Measurements from ENCODE around the gene OSBP2. TPM values are rescaled to one million over a fixed set of nuclear protein-coding genes. Genes with fewer than 3 reads are reported as not detected.
A peak's percentile ranks its signal among the peaks of the same experiment; 100 is the strongest.

The OSBP2 gene
- total and polyA plus RNA-seq, 12 donors, result 0.84 to 20.1 (median 13.2) TPM

DNA sequence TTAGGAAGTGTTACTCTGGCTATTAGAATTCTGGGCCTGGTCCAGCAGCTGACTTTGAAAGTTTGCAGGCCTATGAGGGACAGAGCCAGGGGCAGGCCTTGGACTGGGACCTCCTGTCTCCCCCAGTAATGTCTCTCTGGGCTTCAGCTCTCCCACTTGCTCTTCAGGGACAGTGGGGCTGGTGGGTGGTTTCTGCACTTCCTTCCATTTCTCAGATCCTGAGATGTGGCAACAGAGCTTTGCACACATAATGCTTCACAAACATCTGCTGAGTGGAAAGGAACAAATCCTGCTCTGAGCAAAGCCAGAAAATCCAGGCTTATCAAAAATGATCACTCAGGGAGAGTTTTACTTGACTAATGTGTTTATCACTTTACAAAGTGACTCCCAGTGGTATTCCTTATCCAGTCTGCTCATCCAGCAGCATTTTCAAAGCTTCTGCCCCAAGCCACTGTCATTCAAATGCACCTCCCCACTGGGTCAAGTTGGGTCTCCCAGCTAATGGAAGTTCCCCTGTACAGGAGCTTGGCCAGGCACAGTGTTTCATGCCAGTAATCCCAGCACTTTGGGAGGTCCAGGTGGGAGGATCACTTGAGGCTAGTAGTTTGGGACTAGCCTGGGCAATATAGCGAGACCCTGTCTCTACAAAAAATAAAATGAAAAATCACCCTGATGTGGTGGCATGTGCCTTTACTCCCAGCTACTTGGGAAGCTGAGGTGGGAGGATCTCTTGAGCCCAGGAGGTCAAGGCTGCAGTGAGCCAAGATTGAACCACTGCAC, 13.5 kb upstream of the OSBP2 start:
- Histone ChIP-seq H3K27me3 (peaks cover 0 to 2% (median 0%) of the 10 kb centered on the region in 7 donors), H3K36me3 (no peaks in the 10 kb centered on the region), H3K27ac (no peak overlapping the region), H3K4me1 (peaks cover 0 to 13% (median 0%) of the 10 kb centered on the region in 9 donors), H3K9me3 (no peaks in the 10 kb centered on the region), H3K4me3 (no peak overlapping the region)
- ATAC-seq (peak in 7 of 8 donors; percentile 38 to 67 (median 44)), DNase-seq (no peak)
- TF ChIP-seq, protein P1, sequence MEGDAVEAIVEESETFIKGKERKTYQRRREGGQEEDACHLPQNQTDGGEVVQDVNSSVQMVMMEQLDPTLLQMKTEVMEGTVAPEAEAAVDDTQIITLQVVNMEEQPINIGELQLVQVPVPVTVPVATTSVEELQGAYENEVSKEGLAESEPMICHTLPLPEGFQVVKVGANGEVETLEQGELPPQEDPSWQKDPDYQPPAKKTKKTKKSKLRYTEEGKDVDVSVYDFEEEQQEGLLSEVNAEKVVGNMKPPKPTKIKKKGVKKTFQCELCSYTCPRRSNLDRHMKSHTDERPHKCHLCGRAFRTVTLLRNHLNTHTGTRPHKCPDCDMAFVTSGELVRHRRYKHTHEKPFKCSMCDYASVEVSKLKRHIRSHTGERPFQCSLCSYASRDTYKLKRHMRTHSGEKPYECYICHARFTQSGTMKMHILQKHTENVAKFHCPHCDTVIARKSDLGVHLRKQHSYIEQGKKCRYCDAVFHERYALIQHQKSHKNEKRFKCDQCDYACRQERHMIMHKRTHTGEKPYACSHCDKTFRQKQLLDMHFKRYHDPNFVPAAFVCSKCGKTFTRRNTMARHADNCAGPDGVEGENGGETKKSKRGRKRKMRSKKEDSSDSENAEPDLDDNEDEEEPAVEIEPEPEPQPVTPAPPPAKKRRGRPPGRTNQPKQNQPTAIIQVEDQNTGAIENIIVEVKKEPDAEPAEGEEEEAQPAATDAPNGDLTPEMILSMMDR (IDR thresholded peaks at IDR 0.05), result no peak
- WGBS, 2 donors, result 91 to 100% methylated on average over 1 of the region's 1 CpG
- intact Hi-C loops (cut with DNase I), result no loop called here

GRCh38 chr22:30681831-30682230, 12.8 kb upstream of the OSBP2 start:
- Histone ChIP-seq H3K9me3 (no peaks in the 10 kb centered on the region), H3K36me3 (no peaks in the 10 kb centered on the region), H3K4me3 (no peak overlapping the region), H3K4me1 (peaks cover 0 to 13% (median 0%) of the 10 kb centered on the region in 9 donors), H3K27ac (no peak overlapping the region), H3K27me3 (no peaks in the 10 kb centered on the region)
- DNase-seq, result no peak
- 68 to 94% methylated on average over 2 of the region's 2 CpGs for WGBS, 2 donors
- intact Hi-C loops (cut with DNase I), result no loop called here
- TF ChIP-seq, protein P1 (IDR thresholded peaks at IDR 0.05), result no peak
- no peak for ATAC-seq

DNA sequence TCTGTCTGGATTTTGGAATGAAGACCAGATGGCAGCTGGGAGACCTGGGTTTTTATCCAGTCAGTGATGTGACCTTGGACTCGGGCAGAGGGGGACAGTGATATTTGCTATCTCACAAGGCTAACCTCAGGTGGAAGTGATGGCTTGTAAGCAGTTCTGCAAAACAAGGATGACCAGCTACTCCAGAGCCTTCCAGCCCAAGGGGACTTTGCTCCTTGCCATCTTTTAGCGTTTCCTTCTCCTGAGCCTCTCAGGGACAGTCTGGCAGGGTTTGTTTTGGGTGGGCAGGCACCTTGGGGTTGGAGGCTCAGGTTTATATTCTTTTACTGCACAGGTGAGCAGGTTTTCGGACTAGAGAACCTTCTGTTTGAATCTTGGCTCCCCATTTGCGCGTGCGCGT, 9.5 kb upstream of the OSBP2 start:
- H3K36me3 ChIP-seq, result no peaks in the 10 kb centered on the region
- WGBS, 2 donors, result 86% methylated on average over 7 of the region's 7 CpGs

DNA sequence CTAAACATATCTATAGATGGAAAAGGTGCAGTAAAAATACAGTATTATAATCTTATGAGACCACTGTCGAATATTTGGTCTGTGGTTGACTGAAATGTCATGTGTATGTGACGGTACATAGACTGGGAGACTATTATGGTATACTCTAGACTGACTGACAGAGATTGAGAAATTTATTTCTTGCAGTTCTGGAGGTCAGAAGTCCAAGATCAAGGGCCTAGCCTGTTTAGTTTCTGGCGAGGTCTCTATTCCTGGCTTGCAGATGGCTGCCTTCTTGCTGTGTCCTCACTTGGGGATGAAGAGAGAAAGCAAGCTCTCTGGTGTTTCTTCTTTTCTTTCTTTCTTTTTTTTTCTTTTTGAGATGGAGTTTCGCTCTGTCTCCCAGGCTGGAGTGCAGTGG, 7.3 kb upstream of the OSBP2 start:
- H3K9me3 ChIP-seq, result no peaks in the 10 kb centered on the region
- TF ChIP-seq, protein P1 (IDR thresholded peaks at IDR 0.05), result no peak
- H3K27me3 ChIP-seq, result no peaks in the 10 kb centered on the region
- H3K27ac ChIP-seq, result no peak overlapping the region
- no peak for DNase-seq
- H3K36me3 ChIP-seq, result no peaks in the 10 kb centered on the region
- H3K4me1 ChIP-seq, result no peaks in the 10 kb centered on the region
- WGBS, 2 donors, result 89 to 90% methylated on average over 4 of the region's 4 CpGs
- ATAC-seq, result no peak
- intact Hi-C loops (cut with DNase I), result no loop called here
- no peak overlapping the region for H3K4me3 ChIP-seq

More for the DNA sequence above, 9.5 kb upstream of the OSBP2 start:
- H3K9me3 ChIP-seq, result no peaks in the 10 kb centered on the region
- TF ChIP-seq, protein P1 (IDR thresholded peaks at IDR 0.05), result no peak
- H3K27ac ChIP-seq, result no peak overlapping the region
- peaks cover 0 to 13% (median 0%) of the 10 kb centered on the region in 9 donors for H3K4me1 ChIP-seq
- intact Hi-C loops (cut with DNase I), result no loop called here
- ATAC-seq, result no peak
- H3K27me3 ChIP-seq, result no peaks in the 10 kb centered on the region
- no peak for DNase-seq
- no peak overlapping the region for H3K4me3 ChIP-seq
